Dedifferentiated amniotic fluid mesenchymal stem cell (primary cell): ENCODE measurements around the gene EMC10.
A peak's percentile ranks its signal among the peaks of the same experiment; 100 is the strongest.
"Not testable (repeated sequence)": the region's sequence is repeated elsewhere in the genome, so short reads cannot be mapped to it uniquely, and the experiment has no call there.

ENCODE experiments used
- DNase-seq: peaks from one replicate; pipeline ENCODE4 v3.0.0-alpha.2; 2016; ENCODE audit errors: extremely low spot score

Gene EMC10

GRCh38 chr19:50476224-50476906, at the start of gene EMC10, which contains the start of gene GARIN5A:
TSS of gene EMC10 (plus strand) at chr19:50476507. CDS start at chr19:50476545, 38 bp downstream.
TSS of gene GARIN5A (minus strand) at chr19:50476848. CDS start at chr19:50476388, 460 bp downstream.
- DNase-seq = peak; percentile 61

GRCh38 chr19:50427318-50427925, 48.9 kb upstream of the EMC10 start:
- DNase-seq = no peak

- DNase-seq = no peak
Observed at GRCh38 chr19:50427997-50428425, 48.3 kb upstream of the EMC10 start.

GRCh38 chr19:50428772-50429463, 47.4 kb upstream of the EMC10 start:
- no peak for DNase-seq

GRCh38 chr19:50430888-50431342, 45.4 kb upstream of the EMC10 start:
- no peak for DNase-seq

GRCh38 chr19:50431343-50432220, 44.7 kb upstream of the EMC10 start:
- peak; percentile 56 for DNase-seq

- no peak for DNase-seq
Observed at GRCh38 chr19:50432221-50433028, 43.9 kb upstream of the EMC10 start, which contains the start of gene MYBPC2. TSS of gene MYBPC2 (plus strand) at chr19:50432892. CDS start at chr19:50432954, 62 bp downstream.

- no peak for DNase-seq
Observed at GRCh38 chr19:50433201-50434180, 42.8 kb upstream of the EMC10 start.

GRCh38 chr19:50434525-50434924, 41.8 kb upstream of the EMC10 start:
- DNase-seq = no peak

- no peak for DNase-seq
Observed at GRCh38 chr19:50435221-50435620, 41.1 kb upstream of the EMC10 start.

- no peak for DNase-seq
Observed at GRCh38 chr19:50435627-50436026, 40.7 kb upstream of the EMC10 start.

- DNase-seq = no peak
Observed at GRCh38 chr19:50437862-50438449, 38.4 kb upstream of the EMC10 start.

- DNase-seq = not testable (repeated sequence)
Observed at GRCh38 chr19:50439130-50439529, 37.2 kb upstream of the EMC10 start.

- DNase-seq = no peak
Observed at GRCh38 chr19:50444059-50444458, 32.2 kb upstream of the EMC10 start.

GRCh38 chr19:50447053-50447452, 29.3 kb upstream of the EMC10 start:
- DNase-seq = no peak

- DNase-seq = no peak
Observed at GRCh38 chr19:50447750-50448149, 28.6 kb upstream of the EMC10 start.

- no peak for DNase-seq
Observed at GRCh38 chr19:50449236-50449899, 26.9 kb upstream of the EMC10 start.
